Measurements from ENCODE around the gene DAP.

Gene DAP

GRCh38 chr5:10760921-10761184 lies 181 bp downstream of the DAP start:
- DNase-seq (ENCODE audit: low read depth, low spot score): no peak

- peak; percentile 13 for DNase-seq (ENCODE audit: low read depth, low spot score)
Observed at GRCh38 chr5:10760096-10760920, 726 bp downstream of the DAP start.

GRCh38 chr5:10759111-10759510 lies 1.9 kb downstream of the DAP start:
- no peak for DNase-seq (ENCODE audit: low read depth, low spot score)

- DNase-seq (ENCODE audit: low read depth, low spot score): no peak
Observed at GRCh38 chr5:10757922-10758555, 3.0 kb downstream of the DAP start.

- DNase-seq (ENCODE audit: low read depth, low spot score): no peak
Observed at GRCh38 chr5:10757043-10757442, 4.0 kb downstream of the DAP start.

GRCh38 chr5:10756549-10756948 lies 4.5 kb downstream of the DAP start:
- DNase-seq (ENCODE audit: low read depth, low spot score): no peak

- DNase-seq (ENCODE audit: low read depth, low spot score): no peak
Observed at GRCh38 chr5:10753178-10753577, 7.9 kb downstream of the DAP start.

GRCh38 chr5:10752451-10752850 lies 8.6 kb downstream of the DAP start:
- no peak for DNase-seq (ENCODE audit: low read depth, low spot score)

GRCh38 chr5:10750909-10751308 lies 10.1 kb downstream of the DAP start:
- DNase-seq (ENCODE audit: low read depth, low spot score): no peak

GRCh38 chr5:10747678-10748622 lies 13.1 kb downstream of the DAP start:
- DNase-seq (ENCODE audit: low read depth, low spot score): no peak

- DNase-seq (ENCODE audit: low read depth, low spot score): no peak
Observed at GRCh38 chr5:10746711-10747110, 14.3 kb downstream of the DAP start.

- no peak for DNase-seq (ENCODE audit: low read depth, low spot score)
Observed at GRCh38 chr5:10745133-10745532, 15.9 kb downstream of the DAP start.

GRCh38 chr5:10744681-10745080 lies 16.4 kb downstream of the DAP start:
- DNase-seq (ENCODE audit: low read depth, low spot score): no peak

GRCh38 chr5:10743951-10744350 lies 17.1 kb downstream of the DAP start:
- DNase-seq (ENCODE audit: low read depth, low spot score): no peak

GRCh38 chr5:10743526-10743925 lies 17.5 kb downstream of the DAP start:
- no peak for DNase-seq (ENCODE audit: low read depth, low spot score)

- DNase-seq (ENCODE audit: low read depth, low spot score): no peak
Observed at GRCh38 chr5:10741661-10742060, 19.4 kb downstream of the DAP start.

- DNase-seq (ENCODE audit: low read depth, low spot score): no peak
Observed at GRCh38 chr5:10740384-10740783, 20.6 kb downstream of the DAP start.

GRCh38 chr5:10737880-10738279 lies 23.2 kb downstream of the DAP start:
- DNase-seq (ENCODE audit: low read depth, low spot score): no peak

- no peak for DNase-seq (ENCODE audit: low read depth, low spot score)
Observed at GRCh38 chr5:10736808-10737207, 24.2 kb downstream of the DAP start.

GRCh38 chr5:10736354-10736753 lies 24.7 kb downstream of the DAP start:
- DNase-seq (ENCODE audit: low read depth, low spot score): no peak

GRCh38 chr5:10735569-10736276 lies 25.3 kb downstream of the DAP start:
- no peak for DNase-seq (ENCODE audit: low read depth, low spot score)

Measured in brain pericyte (primary cell).